Astrocyte of the cerebellum (primary cell): ENCODE data around the gene CDIPT.
A peak's percentile ranks its signal among the peaks of the same experiment; 100 is the strongest.

Experiments
- DNase-seq: peaks from one replicate; pipeline ENCODE4 v3.0.0-alpha.2; 2011; ENCODE audit warnings: low read depth
- H3K4me3 ChIP-seq: 2 replicates; pipeline ENCODE4 v1.5.1; 2011; ENCODE audit warnings: mild to moderate bottlenecking, low read depth, low read length, moderate library complexity
- in situ Hi-C: cut with HindIII; loops from 2 replicates; pipeline ENCODE4 v1.10.0; 2017; ENCODE audit warnings: low sequenced_read_pairs
- TF ChIP-seq, protein P1 (sequence below): IDR thresholded peaks from 2 replicates; pipeline ENCODE4 v1.5.1; 2012; ENCODE audit warnings: low read length, low read depth, moderate library complexity, mild to moderate bottlenecking; ENCODE audit errors: missing control alignments

Gene CDIPT

DNA sequence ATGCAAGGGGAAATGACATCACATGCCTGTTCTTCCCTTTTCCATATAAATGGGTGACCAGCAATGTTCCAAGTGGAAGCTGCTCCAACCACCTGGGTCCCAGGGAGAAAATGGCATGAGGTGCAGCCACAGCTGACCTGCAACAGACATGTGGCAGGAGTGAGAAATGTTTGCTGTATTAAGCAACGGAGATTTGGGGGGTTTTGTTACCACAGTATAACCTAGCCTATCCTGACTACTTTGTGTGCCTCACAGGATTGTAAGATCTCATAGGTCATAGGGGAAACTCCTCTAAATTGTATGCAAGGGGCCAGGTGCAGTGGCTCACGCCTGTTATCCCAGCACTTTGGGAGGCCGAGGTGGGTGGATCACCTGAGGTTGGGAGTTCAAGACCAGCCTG is 12.0 kb downstream of the CDIPT start:
- in situ Hi-C loops, result no loop called here
- TF ChIP-seq, protein P1, sequence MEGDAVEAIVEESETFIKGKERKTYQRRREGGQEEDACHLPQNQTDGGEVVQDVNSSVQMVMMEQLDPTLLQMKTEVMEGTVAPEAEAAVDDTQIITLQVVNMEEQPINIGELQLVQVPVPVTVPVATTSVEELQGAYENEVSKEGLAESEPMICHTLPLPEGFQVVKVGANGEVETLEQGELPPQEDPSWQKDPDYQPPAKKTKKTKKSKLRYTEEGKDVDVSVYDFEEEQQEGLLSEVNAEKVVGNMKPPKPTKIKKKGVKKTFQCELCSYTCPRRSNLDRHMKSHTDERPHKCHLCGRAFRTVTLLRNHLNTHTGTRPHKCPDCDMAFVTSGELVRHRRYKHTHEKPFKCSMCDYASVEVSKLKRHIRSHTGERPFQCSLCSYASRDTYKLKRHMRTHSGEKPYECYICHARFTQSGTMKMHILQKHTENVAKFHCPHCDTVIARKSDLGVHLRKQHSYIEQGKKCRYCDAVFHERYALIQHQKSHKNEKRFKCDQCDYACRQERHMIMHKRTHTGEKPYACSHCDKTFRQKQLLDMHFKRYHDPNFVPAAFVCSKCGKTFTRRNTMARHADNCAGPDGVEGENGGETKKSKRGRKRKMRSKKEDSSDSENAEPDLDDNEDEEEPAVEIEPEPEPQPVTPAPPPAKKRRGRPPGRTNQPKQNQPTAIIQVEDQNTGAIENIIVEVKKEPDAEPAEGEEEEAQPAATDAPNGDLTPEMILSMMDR, result no peak
- no peak overlapping the region for H3K4me3 ChIP-seq
- DNase-seq, result no peak

DNA sequence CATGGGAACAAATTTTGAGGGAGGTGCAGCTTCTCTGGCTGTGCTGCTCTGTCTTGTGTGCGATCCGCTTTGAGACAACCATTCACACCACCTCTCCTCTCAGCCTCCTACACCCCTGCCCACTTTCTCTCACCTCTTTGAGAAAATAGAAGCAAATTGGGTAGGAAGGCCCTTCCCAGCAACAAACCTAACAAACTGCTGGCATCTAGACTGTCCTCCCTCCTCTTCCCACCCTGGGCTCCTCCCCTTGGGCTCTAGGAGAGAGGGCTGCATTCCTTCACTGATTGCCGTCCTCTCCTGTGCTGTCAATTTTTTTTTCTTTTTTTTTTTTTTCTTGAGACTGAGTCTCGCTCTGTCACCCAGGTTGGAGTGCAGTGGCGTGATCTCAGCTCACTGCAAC is 13.5 kb downstream of the CDIPT start:
- DNase-seq, result no peak
- H3K4me3 ChIP-seq, result no peak overlapping the region
- in situ Hi-C loops, result no loop called here
- TF ChIP-seq, protein P1, result no peak

DNA sequence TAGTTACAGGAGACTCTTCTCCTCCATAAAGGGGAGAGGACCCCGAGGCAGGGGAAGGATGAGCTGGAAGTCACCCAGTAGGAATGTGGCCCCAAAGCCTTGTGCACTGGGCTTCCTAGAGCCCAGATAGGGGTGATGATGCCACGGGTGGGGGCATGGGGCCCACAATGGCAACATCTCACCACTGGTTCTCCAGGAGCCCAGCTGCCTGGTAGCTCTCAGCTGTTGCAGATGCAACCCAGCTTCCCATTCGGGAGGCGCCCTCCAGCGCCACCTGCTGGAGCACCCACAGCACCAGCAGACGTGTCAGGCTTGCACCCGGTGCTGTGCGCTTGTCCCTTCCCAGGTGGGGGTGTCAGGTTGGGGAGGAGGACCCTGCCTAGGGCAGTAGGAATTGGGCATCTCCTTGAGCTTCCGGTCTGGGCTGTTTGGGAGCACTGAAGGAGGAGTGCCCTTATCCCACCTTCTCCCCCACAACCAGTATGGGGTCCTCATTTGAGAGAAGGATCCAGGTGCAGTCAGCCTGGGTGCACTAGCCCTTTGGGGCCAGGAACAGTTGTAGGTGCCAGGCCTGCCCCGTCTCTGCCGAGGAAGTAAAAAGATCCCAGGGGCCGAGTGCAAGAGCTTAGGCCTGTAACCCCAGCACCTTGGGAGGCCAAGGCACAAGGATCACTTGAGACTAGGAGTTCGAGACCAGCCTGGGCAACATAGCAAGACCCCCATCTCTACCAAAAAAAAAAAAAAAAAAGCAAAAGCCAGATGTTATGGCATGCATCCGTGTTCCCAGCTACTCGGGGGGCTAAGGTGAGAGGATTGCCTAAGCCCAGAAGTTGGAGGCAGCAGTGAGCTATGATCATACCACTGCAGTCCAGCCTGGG is 14.4 kb downstream of the CDIPT start:
- DNase-seq, result peak; percentile 24
- in situ Hi-C loops, result no loop called here
- TF ChIP-seq, protein P1, result peak; percentile 91
- H3K4me3 ChIP-seq, result no peak overlapping the region

DNA sequence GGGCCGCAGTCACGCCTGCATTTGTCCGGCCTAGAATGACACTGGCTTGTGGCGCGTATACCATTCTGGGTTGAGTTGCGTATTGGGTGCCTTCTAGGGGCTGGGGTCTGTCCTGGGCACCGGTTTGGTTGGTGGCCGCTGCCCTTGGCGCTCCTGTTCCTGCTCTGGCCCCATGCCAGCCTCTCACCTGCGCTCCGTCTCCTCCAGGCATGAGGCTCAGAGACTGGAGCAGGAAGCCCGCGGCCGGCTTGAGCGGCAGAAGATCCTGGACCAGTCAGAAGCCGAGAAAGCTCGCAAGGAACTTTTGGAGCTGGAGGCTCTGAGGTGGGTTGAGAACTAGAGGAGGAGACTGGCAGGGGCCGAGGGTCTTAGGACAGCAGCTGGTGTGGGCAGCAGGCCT is 17.4 kb downstream of the CDIPT start:
- in situ Hi-C loops, result no loop called here
- H3K4me3 ChIP-seq, result no peak overlapping the region
- no peak for DNase-seq
- TF ChIP-seq, protein P1, result no peak

DNA sequence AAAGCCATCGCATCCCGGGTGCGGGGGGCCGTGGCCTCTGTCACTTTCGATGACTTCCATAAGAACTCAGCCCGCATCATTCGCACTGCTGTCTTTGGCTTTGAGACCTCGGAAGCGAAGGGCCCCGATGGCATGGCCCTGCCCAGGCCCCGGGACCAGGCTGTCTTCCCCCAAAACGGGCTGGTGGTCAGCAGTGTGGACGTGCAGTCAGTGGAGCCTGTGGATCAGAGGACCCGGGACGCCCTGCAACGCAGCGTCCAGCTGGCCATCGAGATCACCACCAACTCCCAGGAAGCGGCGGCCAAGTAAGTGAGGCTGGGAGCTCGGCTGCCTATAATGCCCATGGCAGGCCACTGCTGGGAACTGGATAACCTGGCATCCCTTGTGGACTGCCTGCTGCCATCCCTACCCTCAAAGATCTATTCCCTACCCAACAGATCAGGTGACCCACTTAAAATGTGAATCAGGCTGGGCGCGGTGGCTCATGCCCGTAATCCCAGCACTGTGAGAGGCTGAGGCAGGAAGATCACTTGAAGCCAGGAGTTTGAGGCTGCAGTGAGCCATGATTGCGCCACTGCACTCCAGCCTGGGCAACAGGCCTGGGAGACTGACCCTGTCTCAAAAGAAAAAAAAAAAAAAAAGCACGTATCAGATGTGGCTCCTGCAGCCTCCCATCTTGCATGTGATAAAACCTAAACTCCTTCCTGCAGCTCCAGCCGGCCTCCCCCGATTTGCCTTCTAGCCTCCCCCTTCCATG is 18.3 kb downstream of the CDIPT start:
- DNase-seq, result no peak
- in situ Hi-C loops, result no loop called here
- TF ChIP-seq, protein P1, result no peak
- H3K4me3 ChIP-seq, result no peak overlapping the region

DNA sequence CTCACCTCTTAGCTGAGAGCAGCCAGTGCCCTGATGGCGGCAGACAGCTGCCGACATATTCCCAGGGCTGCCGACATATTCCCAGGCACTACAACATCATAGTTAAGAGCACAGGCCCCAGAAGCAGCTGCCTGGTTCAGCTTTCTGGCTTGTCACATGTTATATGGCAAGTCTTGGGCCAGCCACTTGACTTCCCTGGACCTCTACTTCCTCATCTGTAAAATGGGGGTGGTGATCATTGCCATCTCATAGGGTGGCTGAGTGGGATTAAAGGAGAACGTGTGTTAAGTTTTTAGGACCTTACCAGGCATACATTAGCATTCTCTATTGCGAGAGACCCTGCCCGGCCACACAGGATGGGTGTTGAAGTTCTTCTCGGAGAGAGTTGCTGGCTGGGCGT is 19.1 kb downstream of the CDIPT start:
- H3K4me3 ChIP-seq, result no peak overlapping the region
- TF ChIP-seq, protein P1, result no peak
- no peak for DNase-seq
- in situ Hi-C loops, result no loop called here
